Left ventricle myocardium inferior (tissue), 1 donor: ENCODE results near the gene MSANTD2. TPM values are rescaled to one million over a fixed set of nuclear protein-coding genes. Genes with fewer than 3 reads are reported as not detected.

Source experiments
- DNase-seq: peaks from one replicate; pipeline ENCODE4 v3.0.0-alpha.2; 2020
- H3K27ac ChIP-seq: fragments of 200-600 bp; replicated peaks from 2 replicates; pipeline ENCODE4 v1.8.0; 2021
- H3K27me3 ChIP-seq: fragments of 200-600 bp; 2 replicates; pipeline ENCODE4 v1.8.0; 2021; ENCODE audit warnings: low read depth
- H3K36me3 ChIP-seq: fragments of 200-600 bp; 2 replicates; pipeline ENCODE4 v1.8.0; 2021
- H3K4me1 ChIP-seq: fragments of 200-600 bp; 2 replicates; pipeline ENCODE4 v1.8.0; 2021
- H3K4me3 ChIP-seq: fragments of 200-600 bp; 2 replicates; pipeline ENCODE4 v1.8.0; 2021; ENCODE audit warnings: mild to moderate bottlenecking, moderate library complexity
- H3K9me3 ChIP-seq: fragments of 200-600 bp; replicated peaks from 2 replicates; pipeline ENCODE4 v1.8.0; 2021
- intact Hi-C: fragments of 100-400 bp; cut with micrococcal nuclease; formaldehyde crosslinking; loops from one replicate; pipeline ENCODE4 v1.11.0; 2022
- long read RNA-seq: library from polyadenylated mRNA; unstranded; transcript quantifications from one replicate; pipeline ENCODE4 v2.0.0, GENCODE V29; 2021
- total RNA-seq: library from RNA; stranded (reverse); fragmentation: NEBNext Ultra II Directional; extraction: Animal tissue kit (Norgen Biotek cat#: 25700); gene quantifications from one replicate; pipeline ENCODE4 v1.2.1, GENCODE V29; 2021
- TF ChIP-seq, protein P1 (sequence below): fragments of 200-600 bp; IDR thresholded peaks from 2 replicates; pipeline ENCODE4 v1.8.0; 2021; ENCODE audit warnings: antibody characterized with exemption, mild to moderate bottlenecking, borderline replicate concordance
- donor health status: DM: no; HTN: yes; CAD: no; lungs with severe emphysema.

MSANTD2 gene
- 2.7 TPM for total RNA-seq
- long read RNA-seq, partial matches to known transcripts: 0 of 7 reads
- long read RNA-seq, other reads (novel, unspliced or antisense): 2 of 7 reads

- TF ChIP-seq, protein P1, sequence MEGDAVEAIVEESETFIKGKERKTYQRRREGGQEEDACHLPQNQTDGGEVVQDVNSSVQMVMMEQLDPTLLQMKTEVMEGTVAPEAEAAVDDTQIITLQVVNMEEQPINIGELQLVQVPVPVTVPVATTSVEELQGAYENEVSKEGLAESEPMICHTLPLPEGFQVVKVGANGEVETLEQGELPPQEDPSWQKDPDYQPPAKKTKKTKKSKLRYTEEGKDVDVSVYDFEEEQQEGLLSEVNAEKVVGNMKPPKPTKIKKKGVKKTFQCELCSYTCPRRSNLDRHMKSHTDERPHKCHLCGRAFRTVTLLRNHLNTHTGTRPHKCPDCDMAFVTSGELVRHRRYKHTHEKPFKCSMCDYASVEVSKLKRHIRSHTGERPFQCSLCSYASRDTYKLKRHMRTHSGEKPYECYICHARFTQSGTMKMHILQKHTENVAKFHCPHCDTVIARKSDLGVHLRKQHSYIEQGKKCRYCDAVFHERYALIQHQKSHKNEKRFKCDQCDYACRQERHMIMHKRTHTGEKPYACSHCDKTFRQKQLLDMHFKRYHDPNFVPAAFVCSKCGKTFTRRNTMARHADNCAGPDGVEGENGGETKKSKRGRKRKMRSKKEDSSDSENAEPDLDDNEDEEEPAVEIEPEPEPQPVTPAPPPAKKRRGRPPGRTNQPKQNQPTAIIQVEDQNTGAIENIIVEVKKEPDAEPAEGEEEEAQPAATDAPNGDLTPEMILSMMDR: no peak
- no peaks in the 10 kb centered on the region for H3K36me3 ChIP-seq
- intact Hi-C loops: no loop called here
- H3K4me3 ChIP-seq: peak within 1 kb of the TSS; percentile 91
- H3K27ac ChIP-seq: peak within 1 kb of the TSS; percentile 99
- no peaks in the 10 kb centered on the region for H3K27me3 ChIP-seq
- peaks cover 67% of the 10 kb centered on the region for H3K4me1 ChIP-seq
- peak; percentile 86 for DNase-seq
- no peaks in the 10 kb centered on the region for H3K9me3 ChIP-seq
Observed at GRCh38 chr11:124800226-124800929, at the start of gene MSANTD2. Gene MSANTD2, minus strand, starts transcription at chr11:124800406. Its CDS starts 26 bp downstream, at chr11:124800380.

DNA sequence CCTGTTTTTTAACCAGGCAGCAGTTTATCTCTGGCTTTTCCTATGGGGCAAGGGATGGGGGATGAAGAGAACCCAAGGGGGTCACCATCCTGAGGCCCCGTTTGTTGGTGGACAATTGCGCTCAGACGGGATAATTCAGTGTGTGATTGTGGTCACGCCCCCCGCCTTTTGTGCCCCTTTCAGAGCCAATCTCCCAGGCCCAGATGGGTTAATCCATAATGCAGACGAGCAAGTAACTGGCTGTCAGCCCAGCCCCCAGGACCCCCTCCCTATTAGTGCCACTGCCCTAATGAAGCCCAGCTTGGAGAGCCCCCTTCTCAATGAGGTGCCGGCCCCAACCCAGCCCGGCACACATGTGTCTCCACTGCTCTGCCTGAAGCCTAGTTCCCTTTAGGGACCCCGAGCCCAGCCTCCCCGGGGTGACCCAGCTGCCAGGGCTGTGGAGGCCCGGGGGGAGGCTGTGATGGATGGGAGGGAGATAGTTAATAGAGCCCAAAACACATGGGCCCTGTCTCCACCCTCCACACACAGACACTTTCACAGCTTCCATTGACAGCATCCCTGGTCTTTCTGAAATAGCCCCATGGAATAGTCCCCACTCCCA lies 46.0 kb upstream of the MSANTD2 start:
- no peak for DNase-seq
- intact Hi-C loops: no loop called here
- TF ChIP-seq, protein P1: no peak
- Histone ChIP-seq H3K36me3 (no peaks in the 10 kb centered on the region), H3K4me1 (peaks cover 10% of the 10 kb centered on the region), H3K9me3 (no peaks in the 10 kb centered on the region), H3K27me3 (peaks cover 100% of the 10 kb centered on the region), H3K27ac (no peak overlapping the region), H3K4me3 (no peak overlapping the region)

DNA sequence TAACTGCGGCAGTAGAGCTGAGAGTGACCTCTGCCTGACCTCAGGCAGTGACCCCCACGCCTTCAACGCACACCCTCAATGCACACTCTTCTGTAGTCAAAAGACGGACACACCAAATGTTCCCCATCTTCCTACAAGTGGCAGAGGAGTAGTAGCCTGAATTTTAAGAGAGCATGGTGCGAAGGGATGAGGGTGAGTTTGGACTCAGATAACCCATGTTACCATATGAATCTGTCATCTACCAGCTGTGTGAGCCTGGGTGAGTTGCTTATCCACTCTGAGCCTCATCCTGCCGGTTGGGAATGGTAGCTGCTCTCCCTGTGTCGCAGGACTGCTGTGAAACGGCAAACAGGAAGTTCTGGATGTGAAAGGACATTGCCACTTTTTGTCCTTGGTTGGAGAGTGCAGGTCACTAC lies 44.5 kb upstream of the MSANTD2 start:
- no peaks in the 10 kb centered on the region for H3K9me3 ChIP-seq
- TF ChIP-seq, protein P1: no peak
- peaks cover 15% of the 10 kb centered on the region for H3K4me1 ChIP-seq
- no peak for DNase-seq
- H3K4me3 ChIP-seq: no peak overlapping the region
- no peak overlapping the region for H3K27ac ChIP-seq
- H3K36me3 ChIP-seq: no peaks in the 10 kb centered on the region
- intact Hi-C loops: no loop called here
- H3K27me3 ChIP-seq: peaks cover 100% of the 10 kb centered on the region

DNA sequence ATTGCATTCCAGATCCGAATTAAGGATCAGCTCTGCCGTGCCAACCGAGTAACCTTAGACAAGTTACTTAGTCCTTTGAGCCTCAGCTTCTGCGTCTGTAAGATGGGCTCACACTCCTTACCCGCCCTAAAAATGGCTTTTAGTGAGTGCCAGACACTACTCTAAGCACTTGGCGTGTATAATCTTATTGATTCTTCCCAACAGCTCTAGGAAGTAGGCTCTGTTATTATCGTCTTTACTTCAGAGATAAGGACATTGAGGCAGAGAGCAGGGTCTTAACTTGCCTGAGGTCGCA lies 43.4 kb upstream of the MSANTD2 start:
- no peak for DNase-seq
- peaks cover 100% of the 10 kb centered on the region for H3K27me3 ChIP-seq
- intact Hi-C loops: no loop called here
- H3K36me3 ChIP-seq: no peaks in the 10 kb centered on the region
- H3K27ac ChIP-seq: no peak overlapping the region
- no peaks in the 10 kb centered on the region for H3K9me3 ChIP-seq
- H3K4me1 ChIP-seq: peaks cover 24% of the 10 kb centered on the region
- TF ChIP-seq, protein P1: no peak
- no peak overlapping the region for H3K4me3 ChIP-seq

GRCh38 chr11:124842305-124842704 lies 42.1 kb upstream of the MSANTD2 start:
- Histone ChIP-seq H3K36me3 (no peaks in the 10 kb centered on the region), H3K27ac (no peak overlapping the region), H3K4me3 (no peak overlapping the region), H3K9me3 (no peaks in the 10 kb centered on the region), H3K4me1 (peaks cover 24% of the 10 kb centered on the region), H3K27me3 (peaks cover 98% of the 10 kb centered on the region)
- intact Hi-C loops: no loop called here
- DNase-seq: no peak
- TF ChIP-seq, protein P1: no peak
